Measurements from ENCODE around the gene ANGPTL7.

Gene ANGPTL7

DNA sequence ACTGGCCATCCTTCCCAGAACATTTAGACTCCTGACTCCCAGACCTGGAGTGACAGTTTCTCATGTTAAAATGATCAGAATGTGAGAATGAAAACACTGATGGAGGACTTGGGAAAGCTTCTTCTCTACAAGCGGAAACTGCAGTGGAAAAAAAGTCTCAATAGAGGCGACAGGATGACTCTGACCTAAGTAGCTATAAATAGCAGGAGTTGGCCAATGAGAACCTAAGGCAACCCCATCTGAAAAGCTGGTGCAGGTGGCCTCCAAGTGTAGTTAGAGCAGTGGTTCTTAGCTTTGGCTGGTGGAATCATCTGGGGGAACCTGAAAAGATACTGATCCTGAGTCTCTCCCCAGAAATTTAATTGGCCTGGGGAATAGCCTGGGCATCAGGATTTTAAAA is 45.2 kb upstream of the ANGPTL7 start:
- ATAC-seq: no peak
- TF ChIP-seq TCF4 (CRISPR knock-in tag; IDR thresholded peaks at IDR 0.05; ENCODE audit: borderline replicate concordance) (no peak), BACH2 (CRISPR knock-in tag; IDR thresholded peaks at IDR 0.05; ENCODE audit: borderline replicate concordance) (no peak), ZNF565 (CRISPR knock-in tag; conservative IDR thresholded peaks at IDR 0.05; ENCODE audit: low read depth) (no peak), ZC3H10 (CRISPR knock-in tag; IDR thresholded peaks at IDR 0.05) (no peak), PATZ1 (CRISPR knock-in tag; IDR thresholded peaks at IDR 0.05; ENCODE audit: borderline replicate concordance) (no peak), ISL1 (CRISPR knock-in tag; IDR thresholded peaks at IDR 0.05) (no peak), ZFP30 (CRISPR knock-in tag; IDR thresholded peaks at IDR 0.05) (no peak), ARNTL (CRISPR knock-in tag; IDR thresholded peaks at IDR 0.05; ENCODE audit: borderline replicate concordance, low read depth) (no peak), OSR1 (CRISPR knock-in tag; IDR thresholded peaks at IDR 0.05) (no peak), ZNF70 (CRISPR knock-in tag; IDR thresholded peaks at IDR 0.05) (no peak), POU6F1 (CRISPR knock-in tag; IDR thresholded peaks at IDR 0.05; ENCODE audit: borderline replicate concordance, low read depth) (no peak), ESRRG (CRISPR knock-in tag; IDR thresholded peaks at IDR 0.05) (no peak), RARB (CRISPR knock-in tag; IDR thresholded peaks at IDR 0.05) (no peak)

DNA sequence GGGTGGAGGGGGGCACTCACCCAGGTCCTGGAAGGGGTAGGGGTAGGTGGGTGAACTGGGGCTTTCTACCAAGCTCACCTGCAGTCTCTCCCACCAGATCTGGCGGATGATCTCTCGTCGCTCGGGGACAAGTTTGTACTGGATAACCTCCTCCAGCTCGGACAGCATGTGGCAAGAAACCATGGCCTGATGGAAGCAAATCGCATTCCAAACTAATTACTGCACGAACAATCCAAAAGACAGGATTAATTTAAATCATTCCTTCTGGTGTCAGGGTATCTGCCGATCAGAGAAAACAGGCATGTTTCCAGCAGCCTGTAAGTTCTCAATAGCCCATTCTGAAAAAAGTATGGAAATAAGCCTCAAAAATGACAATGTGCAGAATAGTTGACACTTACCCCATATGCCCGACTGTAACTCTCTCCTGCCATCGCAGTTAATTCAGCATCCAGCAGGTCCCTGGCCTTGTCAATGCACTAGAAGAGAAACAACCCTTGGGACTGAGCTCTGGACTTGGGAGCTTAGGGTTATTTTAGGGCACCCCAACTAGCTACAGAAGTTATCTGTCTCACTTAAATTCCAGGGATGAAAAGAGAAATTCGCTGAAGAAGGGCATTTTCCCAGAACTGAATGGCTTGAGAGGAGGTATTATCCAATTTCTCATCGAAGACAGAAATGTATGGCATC is 44.4 kb upstream of the ANGPTL7 start:
- TF ChIP-seq TSHZ2 (CRISPR knock-in tag; IDR thresholded peaks at IDR 0.05) (peak; percentile 63), PPARA (CRISPR knock-in tag; IDR thresholded peaks at IDR 0.05; ENCODE audit: borderline replicate concordance) (no peak), ESRRG (CRISPR knock-in tag; IDR thresholded peaks at IDR 0.05) (no peak), ZFP3 (CRISPR knock-in tag; IDR thresholded peaks at IDR 0.05) (no peak), ISL1 (CRISPR knock-in tag; IDR thresholded peaks at IDR 0.05) (peak; percentile 47), ZNF8 (CRISPR knock-in tag; IDR thresholded peaks at IDR 0.05) (no peak), GLIS3 (CRISPR knock-in tag; IDR thresholded peaks at IDR 0.05) (no peak)
- ATAC-seq: no peak

DNA sequence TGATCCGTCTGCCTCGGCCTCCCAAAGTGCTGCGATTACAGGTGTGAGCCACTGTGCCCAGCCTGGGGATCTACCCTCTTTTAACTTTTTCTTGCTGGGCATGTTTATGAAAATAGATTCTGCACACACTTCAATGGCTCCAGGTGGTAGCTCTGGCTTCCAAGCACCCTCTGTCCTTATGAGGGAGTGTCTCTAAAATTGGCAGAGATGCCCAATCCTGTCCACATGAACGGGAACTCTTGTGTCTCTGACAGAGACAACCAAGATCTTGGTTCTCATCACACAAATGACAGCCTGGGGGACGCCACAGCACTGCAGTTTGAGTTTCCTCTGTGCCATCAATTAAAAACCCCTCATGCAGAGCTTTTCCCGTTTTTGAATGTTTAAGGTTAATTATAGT is 43.4 kb upstream of the ANGPTL7 start:
- TF ChIP-seq CSDC2 (CRISPR knock-in tag; IDR thresholded peaks at IDR 0.05) (no peak), CSRNP3 (CRISPR knock-in tag; IDR thresholded peaks at IDR 0.05) (no peak), OSR1 (CRISPR knock-in tag; IDR thresholded peaks at IDR 0.05) (no peak), ZNF565 (CRISPR knock-in tag; conservative IDR thresholded peaks at IDR 0.05; ENCODE audit: low read depth) (no peak), ARNTL (CRISPR knock-in tag; IDR thresholded peaks at IDR 0.05; ENCODE audit: borderline replicate concordance, low read depth) (no peak), ZFP30 (CRISPR knock-in tag; IDR thresholded peaks at IDR 0.05) (no peak), BACH2 (CRISPR knock-in tag; IDR thresholded peaks at IDR 0.05; ENCODE audit: borderline replicate concordance) (no peak)
- no peak for ATAC-seq

DNA sequence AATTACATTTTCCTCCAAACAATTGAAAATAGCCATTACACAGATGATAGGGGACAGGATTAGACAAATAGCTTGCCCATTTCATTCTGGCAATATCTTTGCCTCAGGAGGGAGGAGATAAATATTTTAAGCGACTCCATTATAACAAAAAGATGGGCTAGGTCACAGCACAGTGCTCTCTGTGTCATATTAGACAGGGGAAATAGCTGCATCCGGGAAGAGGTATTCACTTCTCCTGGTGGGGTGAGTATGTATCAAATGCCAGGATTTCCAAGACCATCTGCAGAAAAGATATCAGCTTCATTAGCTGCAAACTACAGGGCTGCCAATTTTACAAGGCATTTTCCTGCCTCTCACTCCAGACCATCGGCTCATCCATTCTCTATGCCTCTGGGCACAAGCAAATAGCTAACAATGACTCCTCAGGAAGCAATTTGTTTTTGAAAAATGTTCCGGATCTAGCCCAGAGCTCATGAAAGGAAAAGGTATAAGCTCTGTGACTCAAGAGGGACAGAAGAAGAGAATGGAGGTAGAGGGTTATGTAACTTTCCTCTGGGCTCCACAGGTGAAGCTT is 41.9 kb upstream of the ANGPTL7 start:
- TF ChIP-seq TCF4 (CRISPR knock-in tag; IDR thresholded peaks at IDR 0.05; ENCODE audit: borderline replicate concordance) (no peak), CSDC2 (CRISPR knock-in tag; IDR thresholded peaks at IDR 0.05) (no peak), TSHZ2 (CRISPR knock-in tag; IDR thresholded peaks at IDR 0.05) (0 out of 2 replicates have a peak, but pooled peaks have one; percentile 17)
- peak; percentile 74 for ATAC-seq
